HepG2 (cell line): Measurements from ENCODE around the gene BMX. TPM values are rescaled to one million over a fixed set of nuclear protein-coding genes. Genes with fewer than 3 reads are reported as not detected.

Source experiments
- ATAC-seq: fragments of 200-7000 bp; cut with Tn5 transposase; 3 replicates; pipeline ENCODE4 v1.9.1; 2020; ENCODE audit warnings: mild to moderate bottlenecking, moderate library complexity
- BruUV-seq: library from RNA; stranded (reverse); fragments of 400-500 nt; replicated peaks from 2 replicates; lab custom pipeline; 2021; lab: Mats Ljungman, UMichigan
- CTCF ChIA-PET: fragments of 300-600 bp; formaldehyde crosslinking; extraction: SDS; loops from one replicate; lab custom pipeline; 2021; ENCODE audit warnings: low total read pairs, inconsistent platforms, low intra/inter-chr PET ratio; lab: Yijun Ruan, JAX
- POLR2A ChIA-PET: fragments of 350-600 bp; sonication (Branson Sonifier 250); formaldehyde crosslinking; loops from one replicate; lab custom pipeline; 2020; ENCODE audit warnings: antibody characterized with exemption, inconsistent platforms; lab: Yijun Ruan, JAX
- DNase-seq: peaks from one replicate; pipeline ENCODE4 v3.0.0-alpha.2; 2015; ENCODE audit warnings: low spot score
- FAIRE-seq: peaks from 3 replicates; lab custom pipeline; 2011; peaks lifted over from hg19 to GRCh38; lab: Jason Lieb, UNC
- H2AFZ ChIP-seq: one replicate; pipeline ENCODE4 v1.6.1; 2011; ENCODE audit warnings: low read length, inconsistent platforms
- H3K27ac ChIP-seq: fragments of 300-600 bp; 3 replicates; pipeline ENCODE4 v1.8.0; 2011; ENCODE audit warnings: mixed run types, mild to moderate bottlenecking, mixed read lengths, low read length, inconsistent platforms; ENCODE audit not compliant: insufficient read depth; ENCODE audit errors: extremely low read length
- H3K27me3 ChIP-seq, 2 experiments: fragments of 200-600 bp in 1 of 2; 2 replicates in 1 of 2; 3 replicates in 1 of 2; pipeline versions ENCODE4 v1.6.0 to v1.8.0; 2011; ENCODE audit warnings: low read length in 2 of 2, mild to moderate bottlenecking in 2 of 2, moderate library complexity in 2 of 2, inconsistent platforms in 1 of 2; ENCODE audit not compliant: insufficient read depth in 2 of 2, control insufficient read depth in 1 of 2
- H3K36me3 ChIP-seq, 2 experiments: fragments of 200-600 bp in 1 of 2; replicated peaks in 1 of 2; 2 replicates in 1 of 2; 3 replicates in 1 of 2; pipeline versions ENCODE4 v1.5.1 to v1.8.0; 2011; ENCODE audit warnings: low read length in 2 of 2, inconsistent platforms in 1 of 2; ENCODE audit not compliant: insufficient read depth in 2 of 2, control insufficient read depth in 1 of 2
- H3K4me1 ChIP-seq: 2 replicates; pipeline ENCODE4 v1.5.1; 2012; ENCODE audit warnings: low read length, inconsistent platforms; ENCODE audit not compliant: insufficient read depth
- H3K4me2 ChIP-seq: 2 replicates; pipeline ENCODE4 v1.6.0; 2011; ENCODE audit warnings: low read depth, low read length, inconsistent platforms
- H3K4me3 ChIP-seq, 3 experiments: fragments of 200-600 bp in 1 of 3; sonication (generic), shearing (Covaris generic) in 1 of 3; replicated peaks in 1 of 3; 2 replicates each; pipeline ENCODE4 v1.5.1; 2011 to 2016; ENCODE audit warnings: low read length in 3 of 3, inconsistent platforms in 2 of 3, low read depth in 2 of 3, mild to moderate bottlenecking in 2 of 3, control low read depth in 1 of 3, mixed read lengths in 1 of 3; ENCODE audit not compliant: insufficient read depth in 1 of 3
- H3K79me2 ChIP-seq: one replicate; pipeline ENCODE4 v1.6.1; 2011; ENCODE audit warnings: low read length, inconsistent platforms; ENCODE audit not compliant: insufficient read depth
- H3K9ac ChIP-seq: 2 replicates; pipeline ENCODE4 v1.6.0; 2011; ENCODE audit warnings: mild to moderate bottlenecking, low read depth, low read length, inconsistent platforms; ENCODE audit not compliant: insufficient read depth
- H3K9me3 ChIP-seq: 2 replicates; pipeline ENCODE4 v1.5.1; 2012; ENCODE audit warnings: mild to moderate bottlenecking, low read length
- H4K20me1 ChIP-seq: 2 replicates; pipeline ENCODE4 v1.6.0; 2011; ENCODE audit warnings: inconsistent platforms, mild to moderate bottlenecking, low read length, moderate library complexity; ENCODE audit not compliant: insufficient read depth
- MIER2 ChIP-seq: IDR thresholded peaks from 2 replicates; pipeline ENCODE4 v1.6.1; 2016; ENCODE audit warnings: missing biosample characterization, missing genetic modification reagents
- MYC ChIP-seq: sonication (generic); formaldehyde crosslinking; IDR thresholded peaks from 2 replicates; pipeline ENCODE4 v1.9.0; 2021; ENCODE audit warnings: missing genetic modification reagents, borderline replicate concordance
- ONECUT2 ChIP-seq: sonication (generic); formaldehyde crosslinking; IDR thresholded peaks from 2 replicates; pipeline ENCODE4 v1.4.0; 2020; ENCODE audit warnings: missing genetic modification reagents
- RBM39 ChIP-seq: fragments of 200-400 bp; formaldehyde crosslinking; IDR thresholded peaks from one replicate; pipeline ENCODE4 v1.6.1; 2018; ENCODE audit warnings: antibody characterized with exemption, mild to moderate bottlenecking, low read depth, low read length; ENCODE audit not compliant: poor library complexity, severe bottlenecking
- ZNF788 ChIP-seq: sonication (generic); formaldehyde crosslinking; IDR thresholded peaks from 2 replicates; pipeline ENCODE4 v1.5.0; 2020; ENCODE audit warnings: mild to moderate bottlenecking, missing genetic modification reagents, borderline replicate concordance
- ZSCAN25 ChIP-seq: sonication (generic); formaldehyde crosslinking; IDR thresholded peaks from 2 replicates; pipeline ENCODE4 v1.8.0; 2022; ENCODE audit warnings: mild to moderate bottlenecking, missing genetic modification reagents
- WGBS: methylation state at CpG from one replicate; pipeline ENCODE4 v1.1.6; 2017; ENCODE audit warnings: low lambda C conversion rate; 5-methylcytosine and 5-hydroxymethylcytosine counted together
- in situ Hi-C: cut with HindIII; loops from 2 replicates; pipeline ENCODE4 v1.10.0; 2017; ENCODE audit warnings: low pct_unique_long_range_greater_than_20kb; ENCODE audit not compliant: extremely low pct_ligation_motif_present
- intact Hi-C: fragments of 100-400 bp; cut with micrococcal nuclease; formaldehyde crosslinking; loops from one replicate; pipeline ENCODE4 v1.10.0; 2022; ENCODE audit not compliant: unreplicated experiment
- polyA plus RNA-seq, 8 experiments: library from polyadenylated mRNA; depleted of rRNA in 3 of 8; stranded (reverse) in 7 of 8; unstranded in 1 of 8; fragments of >200 nt; fragmentation: Illumina TruSeq in 4 of 8; extraction: Trizol in 4 of 8; gene quantifications; 2 replicates each; pipeline versions ENCODE4 v1.2.1 to v1.2.3, GENCODE V29; 2011 to 2016; ENCODE audit warnings: low read depth in 4 of 8, missing spikeins in 1 of 8, mixed read lengths in 1 of 8; ENCODE audit not compliant: insufficient read depth in 1 of 8
- total RNA-seq, 5 experiments: library from RNA; depleted of rRNA; stranded (reverse); fragments of >200 nt; fragmentation: Illumina TruSeq; extraction: Trizol; gene quantifications; 2 replicates each; pipeline ENCODE4 v1.2.3, GENCODE V29; 2016; ENCODE audit warnings: low read depth in 1 of 5
- TF ChIP-seq, protein P1 (sequence below): sonication (generic); formaldehyde crosslinking; IDR thresholded peaks from 2 replicates; pipeline ENCODE4 v1.4.0; 2020; ENCODE audit warnings: missing genetic modification reagents
- TF ChIP-seq, protein P2 (sequence below): sonication (generic); formaldehyde crosslinking; IDR thresholded peaks from 2 replicates; pipeline ENCODE4 v1.5.0; 2020; ENCODE audit warnings: mild to moderate bottlenecking, missing genetic modification reagents, moderate library complexity
- TF ChIP-seq, protein P3 (sequence below): sonication (generic); formaldehyde crosslinking; IDR thresholded peaks from 2 replicates; pipeline ENCODE4 v1.4.0; 2020; ENCODE audit warnings: mild to moderate bottlenecking, missing genetic modification reagents

Gene BMX
- total and polyA plus RNA-seq, 2 of the 13 experiments (the other 11 are each of a cell fraction or from before 2014, with no cell fraction given), result not detected

GRCh38 chrX:15495801-15496200, 4.8 kb upstream of the BMX start (continued):
- TF ChIP-seq, protein P1, sequence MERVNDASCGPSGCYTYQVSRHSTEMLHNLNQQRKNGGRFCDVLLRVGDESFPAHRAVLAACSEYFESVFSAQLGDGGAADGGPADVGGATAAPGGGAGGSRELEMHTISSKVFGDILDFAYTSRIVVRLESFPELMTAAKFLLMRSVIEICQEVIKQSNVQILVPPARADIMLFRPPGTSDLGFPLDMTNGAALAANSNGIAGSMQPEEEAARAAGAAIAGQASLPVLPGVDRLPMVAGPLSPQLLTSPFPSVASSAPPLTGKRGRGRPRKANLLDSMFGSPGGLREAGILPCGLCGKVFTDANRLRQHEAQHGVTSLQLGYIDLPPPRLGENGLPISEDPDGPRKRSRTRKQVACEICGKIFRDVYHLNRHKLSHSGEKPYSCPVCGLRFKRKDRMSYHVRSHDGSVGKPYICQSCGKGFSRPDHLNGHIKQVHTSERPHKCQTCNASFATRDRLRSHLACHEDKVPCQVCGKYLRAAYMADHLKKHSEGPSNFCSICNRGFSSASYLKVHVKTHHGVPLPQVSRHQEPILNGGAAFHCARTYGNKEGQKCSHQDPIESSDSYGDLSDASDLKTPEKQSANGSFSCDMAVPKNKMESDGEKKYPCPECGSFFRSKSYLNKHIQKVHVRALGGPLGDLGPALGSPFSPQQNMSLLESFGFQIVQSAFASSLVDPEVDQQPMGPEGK (CRISPR knock-in tag), result no peak
- no peak for TF ChIP-seq ONECUT2 (CRISPR knock-in tag)
- TF ChIP-seq, protein P2, sequence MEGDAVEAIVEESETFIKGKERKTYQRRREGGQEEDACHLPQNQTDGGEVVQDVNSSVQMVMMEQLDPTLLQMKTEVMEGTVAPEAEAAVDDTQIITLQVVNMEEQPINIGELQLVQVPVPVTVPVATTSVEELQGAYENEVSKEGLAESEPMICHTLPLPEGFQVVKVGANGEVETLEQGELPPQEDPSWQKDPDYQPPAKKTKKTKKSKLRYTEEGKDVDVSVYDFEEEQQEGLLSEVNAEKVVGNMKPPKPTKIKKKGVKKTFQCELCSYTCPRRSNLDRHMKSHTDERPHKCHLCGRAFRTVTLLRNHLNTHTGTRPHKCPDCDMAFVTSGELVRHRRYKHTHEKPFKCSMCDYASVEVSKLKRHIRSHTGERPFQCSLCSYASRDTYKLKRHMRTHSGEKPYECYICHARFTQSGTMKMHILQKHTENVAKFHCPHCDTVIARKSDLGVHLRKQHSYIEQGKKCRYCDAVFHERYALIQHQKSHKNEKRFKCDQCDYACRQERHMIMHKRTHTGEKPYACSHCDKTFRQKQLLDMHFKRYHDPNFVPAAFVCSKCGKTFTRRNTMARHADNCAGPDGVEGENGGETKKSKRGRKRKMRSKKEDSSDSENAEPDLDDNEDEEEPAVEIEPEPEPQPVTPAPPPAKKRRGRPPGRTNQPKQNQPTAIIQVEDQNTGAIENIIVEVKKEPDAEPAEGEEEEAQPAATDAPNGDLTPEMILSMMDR (CRISPR knock-in tag), result no peak
- no peak for TF ChIP-seq RBM39
- TF ChIP-seq, protein P3, sequence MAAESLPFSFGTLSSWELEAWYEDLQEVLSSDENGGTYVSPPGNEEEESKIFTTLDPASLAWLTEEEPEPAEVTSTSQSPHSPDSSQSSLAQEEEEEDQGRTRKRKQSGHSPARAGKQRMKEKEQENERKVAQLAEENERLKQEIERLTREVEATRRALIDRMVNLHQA, result no peak
- TF ChIP-seq MIER2 (CRISPR knock-in tag), result no peak
- no peak for TF ChIP-seq ZSCAN25

- H3K4me1 ChIP-seq, result peaks cover 20% of the 10 kb centered on the region
- intact Hi-C loops, result loop anchor here (10.0 kb wide), 1 partner anchor 148 kb away; no protein-coding TSS in a partner anchor
- H3K36me3 ChIP-seq, result no peaks in the 10 kb centered on the region
- no peak overlapping the region for H3K4me3 ChIP-seq
- no peak for DNase-seq
- no peaks in the 10 kb centered on the region for H3K27me3 ChIP-seq
- TF ChIP-seq MYC (CRISPR knock-in tag) (no peak), RBM39 (no peak), ZNF788 (CRISPR knock-in tag) (no peak)
- in situ Hi-C loops, result no loop called here
- ChIA-PET POLR2A (no interaction called here), CTCF (interaction anchor here (2.0 kb wide), 1 partner anchor 68 kb away, joined by 6 read pairs; no protein-coding TSS in a partner anchor)
- no peaks in the 10 kb centered on the region for H4K20me1 ChIP-seq
- H3K9me3 ChIP-seq, result no peaks in the 10 kb centered on the region
- 29% methylated on average over 4 of the region's 4 CpGs for WGBS
- no peaks in the 10 kb centered on the region for H3K79me2 ChIP-seq
- no peak overlapping the region for H3K9ac ChIP-seq
- no TSS peak for BruUV-seq
- FAIRE-seq, result no peak
- H2AFZ ChIP-seq, result no peak overlapping the region
- no peak for ATAC-seq
- H3K27ac ChIP-seq, result no peak overlapping the region
- H3K4me2 ChIP-seq, result no peak overlapping the region
These were observed 3.8 kb upstream of the BMX start for GRCh38 chrX:15496824-15497223.
